Transverse colon (tissue), 4 donors: ENCODE results near the gene STYXL2. TPM values are rescaled to one million over a fixed set of nuclear protein-coding genes. Genes with fewer than 3 reads are reported as not detected.

ENCODE experiments used
- DNase-seq: peaks from one replicate; pipeline ENCODE4 v3.0.0-alpha.2; 2019
- H3K27ac ChIP-seq, 4 donors: fragments of 200-600 bp; sonication (generic); 2 replicates each; pipeline ENCODE4 v1.5.1; 2016 to 2018; ENCODE audit warnings: inconsistent platforms in 4 of 4
- H3K27me3 ChIP-seq: fragments of 200-600 bp; sonication (generic); 2 replicates; pipeline ENCODE4 v1.5.1; 2017; ENCODE audit warnings: inconsistent platforms
- H3K36me3 ChIP-seq, 4 donors: fragments of 200-600 bp; sonication (generic); 2 replicates each; pipeline ENCODE4 v1.5.1; 2017 to 2019; ENCODE audit warnings: inconsistent platforms in 4 of 4
- H3K4me1 ChIP-seq, 4 donors: fragments of 200-600 bp; sonication (generic); 2 replicates each; pipeline ENCODE4 v1.5.1; 2017 to 2020; ENCODE audit warnings: inconsistent platforms in 4 of 4
- H3K4me3 ChIP-seq, 4 donors: fragments of 200-600 bp; sonication (generic); 1 replicate in 1 of 4; 2 replicates in 3 of 4; pipeline versions ENCODE4 v1.5.1 to v1.6.1; 2017 to 2019; ENCODE audit warnings: inconsistent platforms in 4 of 4
- H3K9me3 ChIP-seq, 2 donors: fragments of 200-600 bp; sonication (generic); 2 replicates each; pipeline ENCODE4 v1.5.1; 2017 to 2019; ENCODE audit warnings: inconsistent platforms in 2 of 2
- EP300 ChIP-seq: sonication (generic); formaldehyde crosslinking; IDR thresholded peaks from one replicate; pipeline ENCODE4 v1.6.1; 2017; ENCODE audit warnings: antibody characterized with exemption, low read depth
- POLR2A ChIP-seq: fragments of 450-650 bp; IDR thresholded peaks from one replicate; pipeline ENCODE4 v1.6.1; 2016; ENCODE audit warnings: antibody characterized with exemption, mild to moderate bottlenecking, moderate library complexity
- POLR2AphosphoS5 ChIP-seq, 3 donors: sonication (generic); formaldehyde crosslinking; IDR thresholded peaks; one replicate each; pipeline ENCODE4 v1.6.1; 2016; ENCODE audit warnings: antibody characterized with exemption in 3 of 3
- WGBS, 2 donors: methylation state at CpG; one replicate each; pipeline ENCODE4 v1.1.5; 2018; ENCODE audit warnings: low coverage in 1 of 2; 5-methylcytosine and 5-hydroxymethylcytosine counted together
- in situ Hi-C, 4 donors: fragments of 200-750 bp; cut with MboI; loops; one replicate each; pipeline versions ENCODE4 v1.15.0 to v1.15.1; 2017; ENCODE audit warnings: low sequenced_read_pairs in 3 of 4, low pct_ligation_motif_present in 1 of 4, low pct_unique_long_range_greater_than_20kb in 1 of 4
- intact Hi-C: fragments of 100-400 bp; cut with DNase I; formaldehyde crosslinking; loops from one replicate; pipeline ENCODE4 v1.15.1; 2023; ENCODE audit warnings: low total_unique reads
- total RNA-seq, 4 donors: library from RNA; depleted of rRNA; stranded (reverse); fragments of >200 nt; gene quantifications; one replicate each; pipeline ENCODE4 v1.1.0, GENCODE V29; 2016
- TF ChIP-seq, protein P1 (sequence below), 5 experiments: fragments of 200-600 bp in 3 of 5; fragments of 450-650 bp in 2 of 5; sonication (generic) in 3 of 5; IDR thresholded peaks; 1 replicate in 2 of 5; 2 replicates in 3 of 5; pipeline ENCODE4 v1.5.1; 2016 to 2017; ENCODE audit warnings: antibody characterized with exemption in 5 of 5, inconsistent platforms in 3 of 5, mild to moderate bottlenecking in 2 of 5, moderate library complexity in 1 of 5

The STYXL2 gene
- total RNA-seq, 4 donors from 2014 or later, result 0.16 to 0.41 TPM; not detected in 2

- TF ChIP-seq POLR2A (no peak), EP300 (no peak), POLR2AphosphoS5 (IDR thresholded peaks at IDR 0.05) (no peak)
- TF ChIP-seq, protein P1, sequence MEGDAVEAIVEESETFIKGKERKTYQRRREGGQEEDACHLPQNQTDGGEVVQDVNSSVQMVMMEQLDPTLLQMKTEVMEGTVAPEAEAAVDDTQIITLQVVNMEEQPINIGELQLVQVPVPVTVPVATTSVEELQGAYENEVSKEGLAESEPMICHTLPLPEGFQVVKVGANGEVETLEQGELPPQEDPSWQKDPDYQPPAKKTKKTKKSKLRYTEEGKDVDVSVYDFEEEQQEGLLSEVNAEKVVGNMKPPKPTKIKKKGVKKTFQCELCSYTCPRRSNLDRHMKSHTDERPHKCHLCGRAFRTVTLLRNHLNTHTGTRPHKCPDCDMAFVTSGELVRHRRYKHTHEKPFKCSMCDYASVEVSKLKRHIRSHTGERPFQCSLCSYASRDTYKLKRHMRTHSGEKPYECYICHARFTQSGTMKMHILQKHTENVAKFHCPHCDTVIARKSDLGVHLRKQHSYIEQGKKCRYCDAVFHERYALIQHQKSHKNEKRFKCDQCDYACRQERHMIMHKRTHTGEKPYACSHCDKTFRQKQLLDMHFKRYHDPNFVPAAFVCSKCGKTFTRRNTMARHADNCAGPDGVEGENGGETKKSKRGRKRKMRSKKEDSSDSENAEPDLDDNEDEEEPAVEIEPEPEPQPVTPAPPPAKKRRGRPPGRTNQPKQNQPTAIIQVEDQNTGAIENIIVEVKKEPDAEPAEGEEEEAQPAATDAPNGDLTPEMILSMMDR (IDR thresholded peaks at IDR 0.05), result no peak
- Histone ChIP-seq H3K4me1 (peaks cover 0 to 23% (median 5%) of the 10 kb centered on the region in 4 donors), H3K9me3 (no peaks in the 10 kb centered on the region), H3K36me3 (no peaks in the 10 kb centered on the region), H3K27me3 (no peaks in the 10 kb centered on the region), H3K4me3 (no peak overlapping the region), H3K27ac (peak overlapping the region in 1 of 4 donors; percentile 45)
- intact Hi-C loops, result no loop called here
- in situ Hi-C loops, result no loop called here
- no peak for DNase-seq
- 75 to 87% methylated on average over 3 to 4 of the region's 4 CpGs for WGBS, 2 donors
Observed at GRCh38 chr1:167135281-167135840, 41.5 kb downstream of the STYXL2 start.

- Histone ChIP-seq H3K27me3 (no peaks in the 10 kb centered on the region), H3K27ac (peak overlapping the region in 1 of 4 donors; percentile 45), H3K4me1 (peaks cover 0 to 20% (median 5%) of the 10 kb centered on the region in 4 donors), H3K36me3 (no peaks in the 10 kb centered on the region), H3K4me3 (no peak overlapping the region), H3K9me3 (no peaks in the 10 kb centered on the region)
- WGBS, 2 donors, result 50% methylated on average over 2 of the region's 2 CpGs; no CpG with 5 or more reads in 1 of the 2 donors
- peak; percentile 39 for DNase-seq
- intact Hi-C loops, result no loop called here
- TF ChIP-seq, protein P1 (IDR thresholded peaks at IDR 0.05), result no peak
- TF ChIP-seq POLR2AphosphoS5 (IDR thresholded peaks at IDR 0.05) (no peak), POLR2A (no peak), EP300 (no peak)
- in situ Hi-C loops, result no loop called here
Observed at GRCh38 chr1:167136191-167136614, 42.3 kb downstream of the STYXL2 start.

GRCh38 chr1:167136806-167137205 is 42.9 kb downstream of the STYXL2 start:
- no peaks in the 10 kb centered on the region for H3K36me3 ChIP-seq
- DNase-seq, result no peak
- peaks cover 0 to 20% (median 5%) of the 10 kb centered on the region in 4 donors for H3K4me1 ChIP-seq
- in situ Hi-C loops (no loop called here), intact Hi-C loops (no loop called here)
- TF ChIP-seq POLR2AphosphoS5 (IDR thresholded peaks at IDR 0.05), result no peak
- TF ChIP-seq, protein P1 (IDR thresholded peaks at IDR 0.05), result no peak
- no peak for TF ChIP-seq EP300
- TF ChIP-seq POLR2A, result no peak
- H3K4me3 ChIP-seq, result no peak overlapping the region
- H3K27me3 ChIP-seq, result no peaks in the 10 kb centered on the region
- WGBS, 2 donors, result 90% methylated on average over 2 of the region's 2 CpGs; no CpG with 5 or more reads in 1 of the 2 donors
- H3K27ac ChIP-seq, result no peak overlapping the region
- no peaks in the 10 kb centered on the region for H3K9me3 ChIP-seq

DNA sequence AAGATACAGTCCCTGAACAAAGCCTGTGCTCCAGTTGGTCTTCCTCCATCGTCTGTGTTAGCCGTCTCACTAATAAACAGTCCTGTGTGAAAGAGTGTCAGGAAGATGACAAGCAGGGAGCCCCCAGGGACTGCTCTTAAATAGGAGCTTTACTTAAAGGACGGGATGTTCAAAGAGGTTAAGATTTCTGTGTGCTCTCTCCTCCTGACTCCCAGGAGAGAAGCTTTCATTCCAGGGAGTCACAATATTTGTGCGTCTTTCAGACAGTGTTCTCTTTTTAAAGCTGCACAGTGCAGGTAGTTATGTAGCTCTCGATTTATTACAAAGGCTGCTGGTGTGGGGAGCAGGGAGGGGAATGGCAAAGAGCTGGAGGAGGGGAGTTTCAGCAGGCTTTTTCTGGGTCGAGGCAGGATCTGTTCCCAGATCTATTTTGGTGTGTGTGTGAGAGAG is 43.5 kb downstream of the STYXL2 start:
- Histone ChIP-seq H3K36me3 (no peaks in the 10 kb centered on the region), H3K27ac (no peak overlapping the region), H3K4me3 (no peak overlapping the region), H3K27me3 (no peaks in the 10 kb centered on the region), H3K9me3 (no peaks in the 10 kb centered on the region), H3K4me1 (peaks cover 0 to 20% (median 5%) of the 10 kb centered on the region in 4 donors)
- DNase-seq, result no peak
- in situ Hi-C loops (no loop called here), intact Hi-C loops (no loop called here)
- TF ChIP-seq EP300 (no peak), POLR2A (no peak), POLR2AphosphoS5 (IDR thresholded peaks at IDR 0.05) (no peak)
- TF ChIP-seq, protein P1 (IDR thresholded peaks at IDR 0.05), result no peak
- whole genome bisulfite sequencing, 2 donors, result 41 to 57% methylated on average over 4 to 6 of the region's 6 CpGs
